ENCODE data around the gene SAMHD1.
"Not testable (repeated sequence)": the region's sequence is repeated elsewhere in the genome, so short reads cannot be mapped to it uniquely, and the experiment has no call there.

The SAMHD1 gene

GRCh38 chr20:36881331-36881730 lies 70.2 kb downstream of the SAMHD1 start:
- H3K9me3 ChIP-seq (ENCODE audit: insufficient read depth, low read depth, low read length), result no peaks in the 10 kb centered on the region
- no peaks in the 10 kb centered on the region for H3K27me3 ChIP-seq (ENCODE audit: insufficient read depth, low read length)
- no peaks in the 10 kb centered on the region for H3K4me1 ChIP-seq (ENCODE audit: insufficient read depth, low read length)
- H3K9ac ChIP-seq (ENCODE audit: low read depth, low read length), result no peak overlapping the region
- H3K27ac ChIP-seq (ENCODE audit: low read length), result no peak overlapping the region
- no peaks in the 10 kb centered on the region for H3K36me3 ChIP-seq (ENCODE audit: insufficient read depth, low read depth, low read length)
- no peak overlapping the region for H3K4me3 ChIP-seq (ENCODE audit: low read length)

GRCh38 chr20:36880741-36881250 lies 70.7 kb downstream of the SAMHD1 start:
- no peak overlapping the region for H3K27ac ChIP-seq (ENCODE audit: low read length)
- no peak overlapping the region for H3K9ac ChIP-seq (ENCODE audit: low read depth, low read length)

GRCh38 chr20:36878941-36879340 lies 72.6 kb downstream of the SAMHD1 start:
- Histone ChIP-seq H3K9ac (ENCODE audit: low read depth, low read length) (no peak overlapping the region), H3K4me1 (ENCODE audit: insufficient read depth, low read length) (no peaks in the 10 kb centered on the region), H3K36me3 (ENCODE audit: insufficient read depth, low read depth, low read length) (no peaks in the 10 kb centered on the region), H3K27me3 (ENCODE audit: insufficient read depth, low read length) (no peaks in the 10 kb centered on the region), H3K9me3 (ENCODE audit: insufficient read depth, low read depth, low read length) (no peaks in the 10 kb centered on the region), H3K4me3 (ENCODE audit: low read length) (no peak overlapping the region), H3K27ac (ENCODE audit: low read length) (no peak overlapping the region)

More at GRCh38 chr20:36880741-36881250, 70.7 kb downstream of the SAMHD1 start:
- no peaks in the 10 kb centered on the region for H3K4me1 ChIP-seq (ENCODE audit: insufficient read depth, low read length)
- H3K4me3 ChIP-seq (ENCODE audit: low read length), result no peak overlapping the region
- H3K27me3 ChIP-seq (ENCODE audit: insufficient read depth, low read length), result no peaks in the 10 kb centered on the region
- H3K36me3 ChIP-seq (ENCODE audit: insufficient read depth, low read depth, low read length), result no peaks in the 10 kb centered on the region
- H3K9me3 ChIP-seq (ENCODE audit: insufficient read depth, low read depth, low read length), result no peaks in the 10 kb centered on the region

GRCh38 chr20:36876473-36876833 lies 75.1 kb downstream of the SAMHD1 start:
- no peaks in the 10 kb centered on the region for H3K4me1 ChIP-seq (ENCODE audit: insufficient read depth, low read length)
- H3K36me3 ChIP-seq (ENCODE audit: insufficient read depth, low read depth, low read length), result no peaks in the 10 kb centered on the region
- no peaks in the 10 kb centered on the region for H3K9me3 ChIP-seq (ENCODE audit: insufficient read depth, low read depth, low read length)
- H3K27ac ChIP-seq (ENCODE audit: low read length), result no peak overlapping the region
- H3K27me3 ChIP-seq (ENCODE audit: insufficient read depth, low read length), result no peaks in the 10 kb centered on the region
- no peak overlapping the region for H3K4me3 ChIP-seq (ENCODE audit: low read length)
- H3K9ac ChIP-seq (ENCODE audit: low read depth, low read length), result no peak overlapping the region

DNA sequence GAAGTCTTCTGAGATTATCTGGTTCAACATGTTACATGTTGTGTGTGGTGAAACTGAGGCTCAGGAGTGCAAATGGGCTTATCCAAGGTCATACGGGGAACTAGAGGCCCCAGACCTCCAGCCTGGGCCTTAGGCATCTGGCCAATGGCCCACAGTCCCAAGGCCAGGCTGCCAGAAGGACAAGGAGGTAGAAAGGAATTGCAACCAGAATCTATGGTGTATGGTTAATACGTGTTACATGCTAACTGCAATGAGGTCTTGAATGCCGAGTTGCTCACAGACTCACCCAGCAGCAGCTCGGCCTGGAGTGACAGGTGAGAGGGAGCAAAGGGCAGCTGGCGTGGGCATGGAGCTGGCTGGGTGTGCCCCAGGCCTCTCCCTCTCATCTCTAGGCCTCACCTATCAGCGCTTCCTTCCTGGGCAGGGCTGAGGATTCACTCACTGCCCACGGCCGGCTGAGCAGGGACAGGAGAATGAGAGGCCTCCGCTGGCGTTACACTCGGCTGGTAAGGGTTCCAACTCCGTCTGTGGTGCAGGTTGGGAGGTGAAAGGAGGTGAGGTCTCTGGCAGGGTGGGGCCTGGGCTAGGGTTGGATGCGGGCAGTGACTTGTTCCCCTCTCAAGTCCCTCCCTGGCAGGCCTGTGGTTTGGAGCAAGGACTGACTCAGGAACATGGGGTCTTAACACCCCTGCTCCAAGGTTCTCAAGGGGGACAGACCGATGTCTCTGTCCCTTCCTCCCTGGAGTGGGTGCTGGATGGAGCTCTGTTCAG lies 75.6 kb downstream of the SAMHD1 start, which contains the start of gene TLDC2:
TSS of gene TLDC2 (plus strand) at position 437 of the 771 bp plus-strand sequence. CDS start at position 474, 37 bp downstream.
- H3K9ac ChIP-seq (ENCODE audit: low read depth, low read length), result no peak within 1 kb of the TSS

GRCh38 chr20:36875093-36875492 lies 76.4 kb downstream of the SAMHD1 start:
- not testable (repeated sequence) for H3K27me3 ChIP-seq (ENCODE audit: insufficient read depth, low read length); H3K4me1 ChIP-seq (ENCODE audit: insufficient read depth, low read length); H3K27ac ChIP-seq (ENCODE audit: low read length); H3K4me3 ChIP-seq (ENCODE audit: low read length); H3K9me3 ChIP-seq (ENCODE audit: insufficient read depth, low read depth, low read length); H3K36me3 ChIP-seq (ENCODE audit: insufficient read depth, low read depth, low read length); H3K9ac ChIP-seq (ENCODE audit: low read depth, low read length)

More for the DNA sequence above, 75.6 kb downstream of the SAMHD1 start, which contains the start of gene TLDC2:
- Histone ChIP-seq H3K4me1 (ENCODE audit: insufficient read depth, low read length) (no peaks in the 10 kb centered on the region), H3K27me3 (ENCODE audit: insufficient read depth, low read length) (no peaks in the 10 kb centered on the region), H3K4me3 (ENCODE audit: low read length) (no peak within 1 kb of the TSS), H3K36me3 (ENCODE audit: insufficient read depth, low read depth, low read length) (no peaks in the 10 kb centered on the region), H3K9me3 (ENCODE audit: insufficient read depth, low read depth, low read length) (no peaks in the 10 kb centered on the region), H3K27ac (ENCODE audit: low read length) (no peak within 1 kb of the TSS)

GRCh38 chr20:36873498-36874189 lies 77.9 kb downstream of the SAMHD1 start:
- H3K27me3 ChIP-seq (ENCODE audit: insufficient read depth, low read length), result no peaks in the 10 kb centered on the region
- H3K36me3 ChIP-seq (ENCODE audit: insufficient read depth, low read depth, low read length), result no peaks in the 10 kb centered on the region
- no peaks in the 10 kb centered on the region for H3K9me3 ChIP-seq (ENCODE audit: insufficient read depth, low read depth, low read length)
- H3K9ac ChIP-seq (ENCODE audit: low read depth, low read length), result no peak overlapping the region
- H3K4me1 ChIP-seq (ENCODE audit: insufficient read depth, low read length), result no peaks in the 10 kb centered on the region
- no peak overlapping the region for H3K4me3 ChIP-seq (ENCODE audit: low read length)
- no peak overlapping the region for H3K27ac ChIP-seq (ENCODE audit: low read length)

GRCh38 chr20:36872852-36873251 lies 78.7 kb downstream of the SAMHD1 start:
- H3K27me3 ChIP-seq (ENCODE audit: insufficient read depth, low read length), result no peaks in the 10 kb centered on the region
- no peak overlapping the region for H3K9ac ChIP-seq (ENCODE audit: low read depth, low read length)
- no peaks in the 10 kb centered on the region for H3K9me3 ChIP-seq (ENCODE audit: insufficient read depth, low read depth, low read length)
- H3K4me3 ChIP-seq (ENCODE audit: low read length), result no peak overlapping the region
- H3K4me1 ChIP-seq (ENCODE audit: insufficient read depth, low read length), result no peaks in the 10 kb centered on the region
- H3K36me3 ChIP-seq (ENCODE audit: insufficient read depth, low read depth, low read length), result no peaks in the 10 kb centered on the region
- H3K27ac ChIP-seq (ENCODE audit: low read length), result no peak overlapping the region

GRCh38 chr20:36871640-36872570 lies 79.6 kb downstream of the SAMHD1 start:
- Histone ChIP-seq H3K4me1 (ENCODE audit: insufficient read depth, low read length) (no peaks in the 10 kb centered on the region), H3K9me3 (ENCODE audit: insufficient read depth, low read depth, low read length) (no peaks in the 10 kb centered on the region), H3K36me3 (ENCODE audit: insufficient read depth, low read depth, low read length) (no peaks in the 10 kb centered on the region), H3K27ac (ENCODE audit: low read length) (no peak overlapping the region), H3K4me3 (ENCODE audit: low read length) (no peak overlapping the region), H3K9ac (ENCODE audit: low read depth, low read length) (no peak overlapping the region), H3K27me3 (ENCODE audit: insufficient read depth, low read length) (no peaks in the 10 kb centered on the region)

DNA sequence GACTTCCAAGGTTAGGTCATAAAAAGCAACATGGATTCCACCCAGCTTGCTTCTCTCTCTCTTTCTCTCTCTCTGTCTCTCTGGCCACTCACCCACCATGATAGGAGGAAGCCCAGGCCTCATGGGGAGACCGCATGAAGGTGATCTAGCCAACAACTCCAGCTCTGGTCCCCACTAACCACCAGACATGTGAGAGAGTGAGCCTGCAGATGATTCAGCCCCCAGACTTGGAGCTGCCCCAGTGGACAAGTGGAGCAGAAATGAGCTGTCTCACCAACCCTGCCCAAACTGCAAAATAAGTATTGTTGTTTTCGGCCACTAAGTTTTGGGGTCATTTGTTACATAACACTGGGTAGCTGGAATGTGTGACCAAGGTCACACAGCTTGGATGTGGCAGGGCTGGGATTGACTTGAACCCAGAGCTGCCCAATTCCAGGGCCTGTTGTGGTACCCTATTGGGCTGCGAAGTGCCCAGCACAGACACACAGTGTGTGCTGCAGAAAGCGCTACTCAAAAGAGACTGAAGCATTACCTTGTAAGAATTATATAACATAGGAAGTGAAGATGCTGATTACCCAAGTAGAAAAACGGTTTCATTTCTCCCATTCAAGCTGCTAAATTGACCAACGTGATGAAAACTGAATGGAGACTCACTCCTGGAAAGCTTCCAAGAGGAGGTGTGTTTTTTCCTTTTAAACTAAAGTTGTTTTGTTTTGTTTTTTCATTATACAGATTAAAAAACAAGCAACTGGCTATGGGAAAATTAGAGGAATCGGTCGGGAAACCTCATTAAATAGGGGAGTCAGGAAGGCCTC lies 84.6 kb downstream of the SAMHD1 start:
- Histone ChIP-seq H3K4me3 (ENCODE audit: low read length) (no peak overlapping the region), H3K9me3 (ENCODE audit: insufficient read depth, low read depth, low read length) (no peaks in the 10 kb centered on the region), H3K4me1 (ENCODE audit: insufficient read depth, low read length) (peaks cover 11% of the 10 kb centered on the region; the same call in 1 of the 2 replicates), H3K36me3 (ENCODE audit: insufficient read depth, low read depth, low read length) (no peaks in the 10 kb centered on the region), H3K27me3 (ENCODE audit: insufficient read depth, low read length) (peaks cover 7% of the 10 kb centered on the region; the same call in 1 of the 2 replicates), H3K27ac (ENCODE audit: low read length) (no peak overlapping the region), H3K9ac (ENCODE audit: low read depth, low read length) (no peak overlapping the region)
